Measurements from ENCODE around the gene SYT6.

DNA sequence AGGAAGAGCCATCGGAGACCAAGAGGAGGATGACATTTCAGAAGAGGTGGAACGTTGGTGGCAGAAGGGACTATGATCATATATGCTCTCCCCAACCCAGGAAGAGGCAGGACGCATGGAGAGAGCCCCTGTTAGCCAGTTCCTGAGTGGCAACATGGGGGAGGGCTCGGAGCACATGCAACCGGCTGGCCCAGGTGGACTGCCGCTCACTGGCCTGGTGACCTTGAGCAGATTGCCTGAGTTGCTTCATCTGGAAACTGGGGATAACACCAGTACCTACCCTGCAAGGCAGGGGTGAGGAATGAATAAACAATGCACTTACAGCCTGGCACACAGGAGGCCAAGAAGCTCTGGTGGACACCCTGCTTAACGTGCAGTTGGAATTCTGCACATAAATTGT is 29.0 kb downstream of the SYT6 start:
- TF ChIP-seq, protein P1, sequence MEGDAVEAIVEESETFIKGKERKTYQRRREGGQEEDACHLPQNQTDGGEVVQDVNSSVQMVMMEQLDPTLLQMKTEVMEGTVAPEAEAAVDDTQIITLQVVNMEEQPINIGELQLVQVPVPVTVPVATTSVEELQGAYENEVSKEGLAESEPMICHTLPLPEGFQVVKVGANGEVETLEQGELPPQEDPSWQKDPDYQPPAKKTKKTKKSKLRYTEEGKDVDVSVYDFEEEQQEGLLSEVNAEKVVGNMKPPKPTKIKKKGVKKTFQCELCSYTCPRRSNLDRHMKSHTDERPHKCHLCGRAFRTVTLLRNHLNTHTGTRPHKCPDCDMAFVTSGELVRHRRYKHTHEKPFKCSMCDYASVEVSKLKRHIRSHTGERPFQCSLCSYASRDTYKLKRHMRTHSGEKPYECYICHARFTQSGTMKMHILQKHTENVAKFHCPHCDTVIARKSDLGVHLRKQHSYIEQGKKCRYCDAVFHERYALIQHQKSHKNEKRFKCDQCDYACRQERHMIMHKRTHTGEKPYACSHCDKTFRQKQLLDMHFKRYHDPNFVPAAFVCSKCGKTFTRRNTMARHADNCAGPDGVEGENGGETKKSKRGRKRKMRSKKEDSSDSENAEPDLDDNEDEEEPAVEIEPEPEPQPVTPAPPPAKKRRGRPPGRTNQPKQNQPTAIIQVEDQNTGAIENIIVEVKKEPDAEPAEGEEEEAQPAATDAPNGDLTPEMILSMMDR (IDR thresholded peaks at IDR 0.05 in 8 of 11, conservative IDR thresholded peaks at IDR 0.05 in 3 of 11), result no peak
- TF ChIP-seq POLR2A (IDR thresholded peaks at IDR 0.05) (no peak), POLR2AphosphoS5 (IDR thresholded peaks at IDR 0.05) (no peak)
